D341Med (cell line): ENCODE results near the gene SUN1.
"Not testable (repeated sequence)": the region's sequence is repeated elsewhere in the genome, so short reads cannot be mapped to it uniquely, and the experiment has no call there.

Experiments used
- DNase-seq: peaks from one replicate; pipeline ENCODE4 v3.0.0; 2012; ENCODE audit warnings: low spot score

The SUN1 gene

DNA sequence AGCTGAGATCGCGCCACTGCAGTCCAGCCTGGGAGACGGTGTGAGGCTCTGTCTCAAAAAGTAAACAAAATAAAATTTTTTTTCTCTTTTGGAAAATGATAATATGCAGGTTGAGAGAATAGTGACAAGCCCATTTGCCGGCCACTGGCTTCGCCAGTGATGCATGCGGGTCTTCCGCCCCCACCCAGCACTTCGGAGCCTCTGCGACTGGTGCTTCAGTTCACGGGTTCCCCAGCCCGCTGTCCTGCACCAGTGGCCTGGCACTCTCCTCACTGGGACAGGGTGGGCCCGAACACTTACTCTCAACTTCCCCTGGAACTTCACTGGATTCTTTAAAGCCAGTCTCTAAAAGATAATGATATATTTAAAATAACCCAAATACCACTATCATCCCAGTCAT is 2.7 kb downstream of the SUN1 start:
- DNase-seq = no peak

DNA sequence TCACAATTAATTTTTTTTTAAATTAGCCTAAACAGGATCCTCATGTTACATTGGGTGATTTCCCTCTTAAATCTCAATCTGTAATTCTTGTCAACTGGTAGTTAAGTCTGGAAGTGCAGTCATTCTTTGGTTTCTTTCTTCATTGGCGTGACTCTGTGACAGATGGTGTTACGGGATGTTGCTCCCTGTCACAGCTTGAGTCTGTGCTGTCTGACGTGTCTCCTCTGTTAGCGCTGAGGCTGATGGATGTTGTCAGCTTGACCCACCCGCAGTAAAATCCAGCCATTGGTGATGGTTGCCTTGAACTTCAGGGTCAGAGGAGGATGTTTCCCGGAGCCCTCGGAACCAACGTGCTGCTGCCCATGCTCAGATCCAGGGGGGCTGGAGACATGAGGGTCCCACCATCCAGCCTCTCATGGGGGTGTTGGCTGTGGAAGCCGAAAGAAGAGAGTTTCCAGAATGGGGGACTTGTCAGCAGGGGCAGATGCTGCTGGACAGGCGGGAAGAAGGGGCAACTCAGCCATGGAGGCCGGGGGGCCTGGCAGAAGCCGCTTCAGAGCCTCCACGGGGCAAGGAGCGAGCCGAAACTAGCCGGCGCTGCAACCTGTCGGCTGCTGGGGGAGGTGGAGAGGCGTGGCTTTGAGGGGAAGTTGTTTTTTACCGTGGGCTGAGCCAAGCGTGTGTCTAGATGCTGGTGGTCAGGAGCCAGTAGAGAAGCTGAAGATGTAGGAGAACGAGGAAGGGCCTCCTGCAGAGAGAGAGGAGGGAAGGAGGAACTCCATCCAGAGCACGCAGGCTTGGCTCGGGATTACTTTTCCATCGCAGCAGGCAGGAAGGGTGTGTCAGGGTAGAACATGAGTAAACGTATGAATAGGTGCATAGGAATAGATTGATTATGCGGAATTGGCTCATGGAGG is 3.5 kb downstream of the SUN1 start:
- no peak for DNase-seq

DNA sequence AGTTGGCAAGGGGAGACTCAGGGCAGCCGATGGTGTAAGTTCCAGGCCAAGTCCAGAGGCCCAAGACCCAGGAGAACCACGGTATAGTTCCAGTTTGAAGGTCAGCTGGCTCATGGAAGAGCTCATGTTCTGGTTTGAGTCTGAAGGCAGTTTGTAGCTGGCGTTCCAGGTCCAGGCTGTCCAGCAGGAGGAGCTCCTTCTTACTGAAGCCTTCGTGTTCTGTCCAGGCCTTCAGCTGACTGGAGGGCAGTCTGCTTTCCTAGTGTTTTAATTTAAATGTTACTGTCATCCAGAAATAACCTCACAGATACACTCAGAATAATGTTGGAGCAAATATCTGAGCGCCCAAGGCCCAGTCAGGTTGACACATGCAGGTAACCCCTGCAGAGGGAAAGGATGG is 4.2 kb downstream of the SUN1 start:
- DNase-seq = no peak

DNA sequence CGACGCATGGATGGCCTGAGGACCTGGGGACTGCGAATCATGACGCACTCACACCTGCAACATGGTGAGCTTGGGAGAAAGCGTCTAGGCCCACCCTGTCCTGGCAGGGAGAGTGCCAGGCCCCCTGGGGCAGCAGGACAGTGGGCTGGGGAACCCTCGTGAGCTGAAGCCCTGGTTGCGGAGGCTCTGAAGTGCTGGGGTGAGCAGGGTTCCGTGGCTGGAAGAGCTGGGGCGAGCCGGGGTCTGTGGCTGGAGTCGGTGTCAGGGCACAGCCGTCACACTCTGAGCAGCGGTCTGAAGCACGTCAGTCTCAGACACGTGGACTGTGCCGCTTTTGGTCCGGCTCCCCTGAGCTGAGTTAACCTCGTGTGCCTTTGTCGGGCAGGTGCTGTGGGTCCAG is 4.7 kb downstream of the SUN1 start:
- DNase-seq = no peak

DNA sequence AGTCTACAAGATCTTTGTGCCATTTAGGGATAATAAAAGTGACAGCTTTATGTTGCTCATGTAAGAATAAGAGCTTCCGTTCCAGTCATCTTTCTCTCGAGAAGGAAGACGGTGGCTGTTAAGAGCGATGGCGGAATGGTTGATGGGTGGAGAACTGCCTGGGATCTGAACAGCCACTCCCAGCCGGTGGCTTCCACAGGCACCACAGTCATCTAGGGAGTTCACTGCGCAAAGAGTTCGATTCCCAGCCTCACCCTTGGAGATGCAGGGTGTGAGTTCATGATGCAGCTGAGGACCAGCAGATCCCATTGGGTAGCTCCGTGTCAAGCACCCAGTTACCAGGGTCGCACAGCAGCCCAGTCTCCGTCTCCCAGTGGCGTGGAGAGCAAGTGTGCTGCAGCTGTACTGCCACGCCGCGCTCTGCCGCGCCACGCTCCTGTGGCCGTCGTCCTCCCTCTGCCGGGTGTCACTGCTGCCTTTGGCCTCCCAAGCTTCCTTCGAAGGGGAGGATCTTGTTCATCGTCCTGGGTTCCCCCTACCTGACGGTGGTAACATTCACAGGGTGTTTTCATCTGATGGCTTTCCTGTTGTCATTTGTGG is 7.8 kb downstream of the SUN1 start:
- no peak for DNase-seq

DNA sequence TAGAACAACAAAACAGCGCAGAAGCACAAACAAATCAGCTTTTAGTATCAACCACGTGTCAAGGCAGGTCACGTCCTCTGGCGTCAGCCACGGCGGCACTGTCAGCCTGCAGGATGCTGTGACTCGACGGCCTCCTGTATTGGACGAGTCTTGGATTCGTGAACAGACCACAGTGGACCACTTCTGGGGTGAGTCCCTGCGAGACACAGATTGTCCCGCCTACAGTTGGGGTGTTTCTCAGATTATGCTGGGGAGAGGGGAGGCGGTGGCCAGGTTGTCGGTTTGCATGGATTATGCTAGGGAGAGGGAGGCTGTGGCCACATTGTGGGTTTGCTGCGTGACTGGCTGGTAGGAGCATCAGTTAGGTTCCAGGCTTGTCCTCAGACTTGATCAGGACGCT is 9.7 kb downstream of the SUN1 start:
- no peak for DNase-seq

DNA sequence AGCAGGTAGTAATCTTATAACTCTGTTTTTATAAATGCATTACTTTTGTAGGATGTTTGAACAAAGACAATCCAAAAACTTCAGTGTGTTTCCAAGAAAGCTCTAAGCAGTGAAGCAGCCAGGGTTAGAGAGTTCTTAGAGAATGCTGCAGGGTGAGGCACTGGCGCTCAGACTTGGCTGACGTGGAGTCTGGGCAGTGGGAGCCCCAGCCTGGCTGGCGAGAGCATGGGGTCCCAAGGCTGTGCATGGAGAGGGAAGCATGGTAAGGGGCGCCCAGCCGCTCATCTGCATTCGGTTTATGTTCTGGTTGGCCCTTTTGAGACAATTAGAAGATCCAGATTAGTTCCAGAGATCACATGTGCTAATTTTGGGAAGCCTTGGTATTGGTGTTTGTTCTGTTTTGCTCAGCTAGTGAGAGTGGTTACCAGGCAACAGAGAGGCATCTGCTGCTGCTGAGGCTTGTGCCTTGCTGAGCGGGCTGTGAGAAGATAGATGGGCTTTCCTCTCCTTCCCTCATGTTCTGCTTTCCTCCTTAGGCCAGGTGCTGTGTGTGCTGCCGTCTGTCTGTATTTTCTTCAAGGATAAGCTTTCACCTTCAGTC is 10.3 kb downstream of the SUN1 start:
- no peak for DNase-seq

DNA sequence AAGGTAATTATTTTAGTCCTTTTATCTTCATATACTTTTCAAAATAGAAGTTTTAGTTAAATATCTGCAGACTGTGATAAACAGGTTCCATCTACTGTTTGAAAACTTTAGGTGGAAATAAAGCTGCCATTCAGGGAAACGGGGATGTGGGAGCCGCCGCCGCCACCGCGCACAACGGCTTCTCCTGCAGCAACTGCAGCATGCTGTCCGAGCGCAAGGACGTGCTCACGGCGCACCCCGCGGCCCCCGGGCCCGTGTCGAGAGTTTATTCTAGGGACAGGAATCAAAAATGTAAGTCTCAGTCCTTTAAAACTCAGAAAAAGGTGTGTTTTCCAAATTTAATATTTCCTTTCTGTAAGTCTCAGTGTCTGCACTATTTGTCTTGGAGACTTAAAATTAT is 11.0 kb downstream of the SUN1 start:
- no peak for DNase-seq

DNA sequence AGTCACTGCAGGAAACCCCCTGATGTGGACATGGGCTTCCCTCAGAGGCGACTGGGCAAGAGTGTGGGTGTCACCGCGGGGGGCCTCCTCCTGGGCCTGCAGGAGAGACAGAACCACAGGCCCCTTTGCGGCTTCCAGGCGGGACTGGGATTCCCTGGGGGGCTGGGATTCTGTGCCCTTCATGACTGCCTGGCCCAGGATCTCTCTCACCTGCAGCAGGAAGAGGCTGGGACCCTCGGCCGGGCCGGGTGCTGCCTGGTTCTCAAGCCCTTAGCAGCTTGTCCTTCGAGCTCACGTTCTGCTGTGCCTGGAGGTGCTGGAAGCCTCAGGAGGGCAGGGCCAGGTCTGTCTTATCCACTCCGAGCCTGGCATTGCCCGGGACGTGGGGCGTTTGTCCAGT is 11.8 kb downstream of the SUN1 start:
- DNase-seq = no peak

DNA sequence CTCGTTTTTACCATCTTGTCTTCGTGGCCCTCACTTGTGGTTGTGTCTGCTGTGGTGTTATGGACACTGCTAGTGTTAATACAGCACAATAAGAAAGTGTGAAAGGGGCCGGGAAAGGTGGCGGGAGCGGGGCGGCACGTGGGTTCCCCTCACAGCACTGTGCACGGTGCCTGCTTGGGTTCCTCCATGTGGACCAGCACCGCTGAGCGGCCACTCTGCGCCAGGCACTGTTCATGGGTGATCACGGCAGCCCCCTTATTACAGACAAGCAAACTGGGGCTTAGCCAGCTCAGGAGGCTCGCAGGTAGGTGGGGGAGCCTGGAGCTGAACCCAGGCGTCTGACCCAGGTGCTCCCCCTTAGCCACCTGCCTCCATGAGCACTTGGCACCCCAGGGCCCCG is 12.2 kb downstream of the SUN1 start:
- DNase-seq = no peak

DNA sequence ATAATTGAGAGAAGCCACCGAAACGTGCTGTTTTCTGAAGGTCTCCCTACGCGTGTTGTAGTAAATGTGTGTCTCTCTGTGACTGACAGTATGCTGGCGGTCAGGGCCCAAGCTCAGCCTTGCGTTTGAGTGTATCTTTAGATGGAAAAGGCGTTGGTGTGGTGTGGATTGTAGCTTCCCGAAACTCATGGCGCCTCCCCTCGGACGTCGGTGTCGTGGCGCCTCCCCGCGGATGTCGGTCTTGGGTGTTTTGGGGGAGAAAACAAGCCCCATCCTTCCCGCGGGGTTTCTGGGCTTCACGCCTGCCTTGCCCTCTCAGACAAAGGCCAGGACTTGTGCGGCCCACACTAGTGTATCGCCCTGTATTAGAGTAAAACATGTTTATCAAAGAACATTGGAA is 12.8 kb downstream of the SUN1 start:
- DNase-seq = no peak

DNA sequence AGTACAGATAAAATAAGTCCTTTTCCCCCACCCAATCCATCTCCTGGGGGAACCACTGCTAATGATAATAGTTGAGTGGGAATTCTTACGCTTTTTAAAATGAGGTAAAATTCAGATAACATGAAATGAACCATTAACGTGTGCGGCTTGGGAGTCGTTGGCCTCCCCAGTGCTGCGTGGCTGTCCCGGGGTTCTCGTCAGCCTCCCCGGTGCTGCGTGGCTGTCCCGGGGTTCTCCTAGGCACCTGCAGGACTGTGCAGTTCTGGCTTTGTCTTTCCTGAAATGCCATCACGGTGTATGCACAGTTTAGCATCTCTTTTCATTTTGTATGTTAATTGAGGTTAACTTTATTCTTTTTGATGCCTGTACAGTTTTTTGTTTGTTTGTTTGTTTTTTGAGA is 13.5 kb downstream of the SUN1 start:
- no peak for DNase-seq

DNA sequence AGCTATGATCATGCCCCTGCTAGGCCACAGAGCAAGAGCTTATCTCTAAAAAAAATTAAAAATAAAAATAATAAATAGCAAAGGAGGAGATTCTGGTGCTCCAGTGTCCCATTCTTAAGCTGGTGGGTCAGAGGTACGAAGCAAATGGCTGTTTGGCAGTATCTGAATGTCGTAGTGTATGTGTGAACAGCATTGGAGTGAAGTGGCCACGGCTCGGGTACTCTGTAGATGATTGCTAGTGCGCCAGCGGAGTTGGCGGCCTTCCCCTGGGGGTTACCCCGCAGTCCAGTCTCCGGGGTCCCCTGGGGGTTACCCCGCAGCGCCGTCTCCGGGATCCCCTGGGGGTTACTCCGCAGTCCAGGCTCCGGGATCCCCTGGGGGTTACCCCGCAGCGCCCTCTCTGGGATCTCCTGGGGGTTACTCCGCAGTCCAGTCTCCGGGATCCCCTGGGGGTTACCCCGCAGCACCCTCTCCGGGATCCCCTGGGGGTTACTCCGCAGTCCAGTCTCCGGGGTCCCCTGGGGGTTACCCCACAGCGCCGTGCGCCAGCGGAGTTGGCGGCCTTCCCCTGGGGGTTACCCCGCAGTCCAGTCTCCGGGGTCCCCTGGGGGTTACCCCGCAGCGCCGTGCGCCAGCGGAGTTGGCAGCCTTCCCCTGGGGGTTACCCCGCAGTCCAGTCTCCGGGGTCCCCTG is 14.8 kb downstream of the SUN1 start:
- not testable (repeated sequence) for DNase-seq

DNA sequence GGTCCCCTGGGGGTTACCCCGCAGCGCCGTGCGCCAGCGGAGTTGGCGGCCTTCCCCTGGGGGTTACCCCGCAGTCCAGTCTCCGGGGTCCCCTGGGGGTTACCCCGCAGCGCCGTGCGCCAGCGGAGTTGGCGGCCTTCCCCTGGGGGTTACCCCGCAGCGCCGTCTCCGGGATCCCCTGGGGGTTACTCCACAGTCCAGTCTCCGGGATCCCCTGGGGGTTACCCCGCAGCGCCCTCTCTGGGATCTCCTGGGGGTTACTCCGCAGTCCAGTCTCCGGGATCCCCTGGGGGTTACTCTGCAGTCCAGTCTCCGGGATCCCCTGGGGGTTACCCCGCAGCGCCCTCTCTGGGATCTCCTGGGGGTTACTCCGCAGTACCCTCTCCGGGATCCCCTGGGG is 15.5 kb downstream of the SUN1 start:
- not testable (repeated sequence) for DNase-seq

DNA sequence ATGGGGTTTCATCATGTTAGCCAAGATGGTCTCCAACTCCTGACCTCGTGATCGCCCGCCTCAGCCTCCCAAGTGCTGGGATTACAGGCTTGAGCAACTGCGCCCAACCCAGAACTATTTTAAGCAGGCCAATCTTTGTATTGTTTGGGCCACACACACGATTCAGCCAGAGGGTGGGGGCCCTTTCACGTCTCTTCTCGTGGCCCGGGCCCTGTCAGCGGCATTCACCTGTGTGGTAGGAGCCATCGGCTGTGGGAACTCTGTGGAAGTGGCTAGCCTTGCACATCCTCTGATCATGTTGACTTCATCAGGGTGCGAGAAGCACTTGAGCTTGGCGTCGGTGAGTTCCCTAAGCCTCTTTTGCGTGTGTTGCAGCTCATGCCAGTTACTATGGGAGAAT is 16.9 kb downstream of the SUN1 start:
- DNase-seq = no peak

DNA sequence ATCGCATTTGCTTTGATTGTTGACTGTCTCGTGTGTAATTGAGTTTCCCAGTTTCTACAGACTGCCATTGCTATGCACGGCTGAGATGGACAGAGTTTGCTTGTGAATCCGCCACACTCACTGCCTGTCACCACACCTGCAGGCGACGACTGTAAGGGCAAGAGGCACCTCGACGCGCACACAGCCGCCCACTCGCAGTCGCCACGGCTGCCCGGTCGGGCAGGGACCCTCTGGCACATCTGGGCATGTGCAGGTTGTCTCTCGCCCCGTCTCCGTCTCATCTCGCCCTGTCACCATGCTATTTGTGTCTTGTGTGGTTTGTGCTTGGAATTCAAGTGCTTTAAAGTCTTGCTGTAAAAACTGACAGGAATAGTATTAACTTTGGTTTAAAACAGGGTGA is 17.5 kb downstream of the SUN1 start:
- DNase-seq = no peak

DNA sequence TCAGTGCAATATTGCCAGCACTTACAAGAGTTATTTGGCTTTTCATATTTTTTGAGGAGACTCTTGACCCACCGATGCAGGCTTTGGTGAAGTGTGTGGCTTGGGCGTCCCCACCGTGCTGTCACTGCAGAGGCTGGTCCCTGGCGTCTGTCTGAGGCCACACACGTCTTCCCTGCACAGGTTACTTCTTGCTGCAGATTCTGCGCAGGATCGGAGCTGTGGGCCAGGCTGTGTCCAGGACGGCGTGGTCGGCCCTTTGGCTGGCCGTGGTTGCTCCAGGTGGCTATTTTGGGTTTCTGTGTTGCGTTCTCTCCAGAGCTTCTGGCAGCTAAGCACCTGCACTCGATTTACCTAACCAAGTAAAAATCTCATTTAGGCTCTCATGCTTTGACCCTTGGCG is 18.9 kb downstream of the SUN1 start:
- no peak for DNase-seq

DNA sequence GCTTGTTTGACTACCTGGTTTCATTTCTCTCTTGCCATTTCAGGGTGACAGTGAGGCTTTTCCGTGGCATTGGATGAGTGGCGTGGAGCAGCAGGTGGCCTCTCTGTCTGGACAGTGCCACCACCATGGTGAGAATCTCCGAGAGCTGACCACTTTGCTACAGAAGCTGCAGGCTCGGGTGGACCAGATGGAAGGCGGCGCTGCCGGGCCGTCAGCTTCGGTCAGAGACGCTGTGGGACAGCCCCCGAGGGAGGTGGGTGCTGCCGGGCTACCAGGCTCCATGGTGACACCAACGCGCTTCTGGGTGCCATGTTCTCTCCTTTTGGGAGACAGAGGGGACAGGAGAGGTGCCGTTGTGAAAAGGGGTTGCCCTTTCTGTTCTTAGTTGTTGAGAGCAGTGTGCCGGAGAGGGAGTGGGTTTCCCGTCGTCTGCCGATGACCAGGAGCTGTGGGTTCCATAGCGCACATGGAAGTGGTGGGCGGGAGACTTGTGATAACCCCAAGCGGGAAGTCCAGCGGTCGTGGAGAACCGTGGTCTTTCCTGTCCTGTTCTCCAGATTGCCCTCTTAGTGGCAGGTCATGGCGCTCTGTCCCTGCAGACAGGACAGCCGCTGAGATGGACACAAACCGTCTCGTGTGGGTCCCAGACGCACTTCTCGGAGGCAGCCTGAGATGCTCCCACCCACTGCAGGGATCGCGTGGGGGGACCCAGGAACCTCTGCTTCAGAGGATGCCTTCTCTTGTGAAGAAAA is 21.3 kb downstream of the SUN1 start:
- no peak for DNase-seq

DNA sequence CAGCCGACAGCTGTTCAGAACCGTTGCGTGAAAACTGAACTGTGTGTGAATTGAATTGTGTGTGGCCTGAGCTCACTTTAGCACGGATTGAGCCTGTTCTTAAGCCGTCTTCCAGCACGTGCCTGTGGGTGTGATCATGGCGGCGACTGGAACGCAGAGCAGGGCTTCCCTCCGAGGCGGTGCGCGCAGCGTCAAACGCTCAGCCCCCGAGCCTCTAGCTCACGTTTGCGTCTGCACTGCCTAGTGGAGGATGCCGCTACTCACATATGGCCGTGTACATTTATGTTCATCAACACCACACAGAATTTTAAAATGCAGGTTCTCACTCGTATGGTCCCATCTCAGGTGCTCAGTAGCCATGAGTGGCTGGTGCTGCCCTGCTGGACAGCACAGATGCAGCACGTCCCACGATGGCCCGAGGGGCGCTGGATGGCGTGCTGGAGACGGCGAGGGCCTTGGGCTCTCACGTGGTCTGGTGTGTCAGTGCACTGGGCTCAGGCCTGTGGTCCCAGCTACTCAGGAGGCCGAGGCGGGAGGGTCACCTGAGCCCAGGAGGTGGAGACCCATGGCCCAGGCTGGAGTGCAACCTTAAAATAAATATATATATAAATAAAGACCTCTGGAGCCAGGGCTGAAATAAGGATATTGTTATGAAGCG is 22.0 kb downstream of the SUN1 start:
- DNase-seq = no peak

DNA sequence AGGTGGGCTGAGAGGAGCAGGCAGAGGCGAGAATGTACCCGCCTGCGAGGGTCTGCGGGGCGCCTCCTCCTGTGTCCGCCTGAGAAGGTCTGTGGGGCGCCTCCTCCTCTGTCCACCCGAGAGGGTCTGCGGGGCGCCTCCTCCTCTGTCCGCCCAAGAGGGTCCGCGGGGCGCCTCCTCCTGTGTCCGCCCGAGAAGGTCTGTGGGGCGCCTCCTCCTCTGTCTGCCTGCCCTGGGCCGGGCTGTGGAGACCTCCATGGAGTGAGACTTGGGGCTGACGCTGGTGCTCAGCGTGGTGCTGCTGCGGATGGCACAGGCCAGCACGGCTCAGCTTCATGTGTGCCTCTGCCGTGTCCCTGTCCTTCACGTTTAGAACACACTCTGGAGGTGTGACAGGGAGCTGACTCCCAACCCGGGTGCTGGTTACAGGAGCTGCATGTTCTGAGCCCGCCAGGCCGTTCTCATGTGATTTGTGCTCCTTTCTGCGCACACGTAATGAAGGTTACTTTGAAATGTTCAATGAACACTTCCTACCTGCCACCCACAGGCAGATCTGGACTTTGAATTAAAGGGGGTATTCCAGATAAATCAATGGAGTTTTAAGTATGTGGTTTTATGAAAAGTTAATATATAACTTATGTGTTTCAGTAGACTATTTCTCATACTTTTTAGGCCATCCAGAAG is 23.6 kb downstream of the SUN1 start:
- no peak for DNase-seq
